COLO829 (cell line): ENCODE results near the gene DAAM1.

Experiments used
- DNase-seq: peaks from one replicate; pipeline ENCODE4 v3.0.0; 2012; ENCODE audit warnings: low spot score

DAAM1 gene

DNA sequence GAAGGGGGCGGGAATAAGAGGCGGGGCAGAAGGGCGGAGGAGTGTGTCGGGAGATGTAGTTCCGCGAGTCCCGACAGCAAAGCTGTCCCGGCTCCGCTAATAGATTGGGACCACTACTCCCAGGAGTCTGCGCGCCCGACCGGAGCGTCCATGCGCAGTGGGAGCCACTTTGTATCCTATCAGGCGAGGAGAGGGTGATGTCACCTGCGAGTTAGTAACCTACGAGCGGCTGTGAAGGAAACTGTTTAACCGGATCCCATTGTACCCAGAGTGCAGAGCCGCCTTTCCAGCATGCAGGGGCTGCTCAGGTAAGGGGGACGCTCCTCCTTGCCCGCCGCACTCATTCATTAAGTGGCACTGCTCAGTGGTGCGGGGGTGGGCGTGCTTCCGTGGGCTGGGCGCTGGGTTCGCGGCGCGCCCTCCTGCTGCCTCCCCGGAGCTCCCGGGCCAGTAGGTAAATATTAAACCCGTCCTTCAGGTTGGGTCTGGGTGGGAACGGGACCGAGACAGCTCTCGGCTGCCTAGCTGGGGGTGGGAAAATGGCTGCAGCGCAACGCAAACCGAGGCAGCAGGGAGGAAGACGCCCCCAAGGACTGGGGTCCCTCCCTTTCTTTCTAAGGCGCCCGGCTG is at the start of gene DAAM1:
DAAM1 (plus strand) TSS at position 207 of the 630 bp plus-strand sequence. CDS start 74,811 bp downstream, outside the sequence.
- peak; percentile 98 for DNase-seq

DNA sequence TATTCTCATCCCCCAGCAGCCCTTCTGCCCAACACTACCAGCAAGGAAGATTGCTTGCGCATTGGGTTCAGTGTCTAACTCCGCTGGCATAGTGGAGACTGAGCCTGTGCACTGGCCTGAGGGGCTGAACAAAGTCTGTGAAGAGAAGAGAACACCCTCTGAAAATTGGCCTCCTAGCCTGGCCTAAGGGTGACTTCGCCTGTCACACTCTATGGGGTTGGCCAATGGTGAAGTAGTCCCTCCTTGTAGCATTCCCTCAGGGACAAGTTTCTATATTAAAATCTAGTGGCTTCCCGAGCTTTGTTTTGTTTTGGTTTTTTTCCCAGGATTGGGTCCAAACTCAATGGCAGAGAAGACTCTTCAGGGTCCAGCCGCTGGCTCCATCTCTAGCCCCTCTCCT is 49.1 kb upstream of the DAAM1 start:
- DNase-seq, result no peak

DNA sequence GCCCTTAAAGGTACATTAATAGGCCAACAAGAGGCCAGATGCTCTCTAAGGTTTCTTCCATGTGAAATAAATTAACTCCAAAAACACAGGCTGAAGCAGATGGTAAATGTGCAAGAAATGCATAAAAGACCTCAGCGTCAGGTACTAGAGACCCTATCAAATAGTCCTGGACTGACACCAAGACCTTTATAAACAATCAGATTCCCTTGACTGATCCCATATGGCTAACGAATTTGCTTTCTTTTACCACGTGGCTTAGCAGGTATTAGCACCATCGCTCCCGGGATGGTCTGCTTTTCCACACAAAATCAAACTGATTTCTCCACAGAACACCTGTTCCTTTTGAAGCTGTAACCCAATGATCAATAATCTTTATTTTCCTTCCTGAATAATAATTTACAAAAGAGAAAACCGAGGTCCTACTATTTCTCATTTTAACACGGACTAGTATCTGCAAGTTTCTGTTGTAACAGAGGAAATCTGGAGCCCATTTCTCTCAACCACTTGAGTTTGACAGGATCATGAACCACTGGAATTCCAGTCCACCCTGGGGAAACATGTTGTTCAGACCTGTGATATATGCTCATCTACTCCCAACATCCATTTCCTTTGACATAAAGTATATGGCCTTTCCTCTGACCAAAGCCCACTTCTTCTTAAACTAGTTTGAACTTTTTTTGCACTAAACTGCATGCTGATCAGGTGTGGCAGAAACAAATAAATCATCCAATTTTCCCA is 48.2 kb upstream of the DAAM1 start:
- no peak for DNase-seq

DNA sequence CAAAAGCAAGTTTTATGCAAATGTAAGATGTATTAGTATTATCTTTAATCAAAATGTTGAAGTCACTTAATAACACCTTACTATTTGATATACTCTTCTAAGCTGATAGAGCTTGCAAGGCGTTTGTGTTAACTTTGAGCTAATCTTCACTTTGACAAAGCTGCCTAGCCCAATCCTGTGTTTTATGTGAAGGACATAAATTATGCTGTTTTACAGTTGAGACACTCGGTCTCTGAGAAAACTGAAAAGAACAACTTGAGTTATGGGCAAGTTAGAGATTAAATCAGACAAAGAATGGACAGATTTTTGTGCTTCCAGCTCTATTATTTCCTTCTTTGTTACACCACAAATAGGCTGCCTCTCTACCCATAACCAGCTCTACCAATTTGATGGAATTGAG is 42.0 kb upstream of the DAAM1 start:
- no peak for DNase-seq

DNA sequence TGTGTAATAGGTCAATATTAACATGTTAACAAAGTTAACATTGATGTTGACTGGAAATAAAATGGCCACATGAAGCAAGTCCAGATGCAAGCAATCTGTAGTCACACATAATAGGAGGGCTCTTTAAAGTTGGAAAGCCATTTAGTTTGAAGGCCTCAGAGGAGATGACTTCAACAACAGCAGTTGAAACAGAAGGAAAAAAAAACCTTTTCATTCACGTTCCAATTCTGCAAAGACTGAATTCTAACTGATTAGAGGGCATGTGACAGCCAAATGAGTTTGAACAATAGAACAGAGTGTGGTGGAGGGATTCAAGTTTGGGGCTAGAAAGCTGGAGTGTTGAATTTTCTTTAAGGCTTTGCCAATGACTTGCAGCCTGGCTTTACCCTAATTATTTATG is 41.5 kb upstream of the DAAM1 start:
- no peak for DNase-seq

DNA sequence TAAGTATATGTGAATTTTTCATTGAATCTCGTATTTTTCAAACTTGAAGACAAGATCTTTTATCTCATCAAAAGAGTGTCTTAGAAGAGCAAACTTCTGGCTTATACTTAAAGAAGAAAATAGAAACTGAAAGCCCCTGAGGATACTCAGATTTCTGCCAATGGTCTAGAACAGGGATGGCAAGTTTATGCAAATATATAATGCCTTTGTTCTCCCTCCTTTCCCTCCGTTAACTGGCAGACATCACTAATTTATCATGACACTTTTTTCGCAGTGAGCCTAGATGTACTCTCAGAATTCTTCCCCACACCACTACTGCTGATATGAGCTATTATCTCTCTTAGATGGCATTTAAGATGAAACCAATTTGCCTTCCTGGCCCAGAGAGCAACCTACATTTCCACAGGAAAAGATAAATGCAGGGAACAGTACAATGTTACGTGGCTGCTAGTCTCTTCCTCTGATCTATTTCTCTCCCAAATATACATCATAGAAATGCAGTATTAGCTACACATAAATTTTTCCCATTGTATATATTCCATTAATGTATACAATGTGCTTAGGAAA is 40.0 kb upstream of the DAAM1 start:
- DNase-seq, result no peak

DNA sequence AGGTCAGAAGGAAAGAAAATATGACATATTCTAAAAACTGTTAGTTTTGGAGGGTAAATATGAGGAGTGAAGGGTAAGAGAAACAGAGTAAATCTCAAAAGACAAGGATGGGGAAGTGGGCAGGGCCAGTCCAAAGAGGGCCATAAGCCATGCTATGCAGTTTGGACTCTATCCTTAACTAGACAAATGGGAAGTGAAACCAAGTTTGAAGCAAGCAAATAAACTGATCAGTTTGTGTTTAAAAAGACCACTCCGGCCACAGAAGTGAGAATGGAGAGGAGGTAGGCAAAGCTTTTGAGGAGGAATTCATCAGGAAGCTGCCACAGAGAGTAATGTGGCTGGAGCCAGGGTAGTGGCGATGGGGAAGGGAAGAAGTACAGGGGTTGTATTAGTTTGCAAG is 37.5 kb upstream of the DAAM1 start:
- no peak for DNase-seq

DNA sequence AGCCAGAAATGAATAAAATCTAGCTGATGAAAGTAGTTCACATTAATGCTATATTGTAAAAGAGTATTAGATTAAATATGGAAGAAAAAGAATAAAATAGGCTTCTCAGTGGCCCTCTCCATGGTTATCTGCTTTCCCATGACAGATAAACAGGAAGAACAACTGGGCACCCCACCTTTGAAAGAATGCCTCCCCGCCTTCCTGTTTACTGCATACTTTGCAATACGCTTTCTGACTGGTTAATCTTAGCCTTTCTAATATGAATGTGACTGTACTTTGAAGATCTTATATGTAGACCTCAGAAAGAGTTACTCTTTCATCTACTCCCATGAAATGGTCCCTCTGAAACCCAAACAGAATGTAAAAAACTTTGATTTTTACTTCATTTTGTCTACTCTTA is 34.1 kb upstream of the DAAM1 start:
- no peak for DNase-seq

DNA sequence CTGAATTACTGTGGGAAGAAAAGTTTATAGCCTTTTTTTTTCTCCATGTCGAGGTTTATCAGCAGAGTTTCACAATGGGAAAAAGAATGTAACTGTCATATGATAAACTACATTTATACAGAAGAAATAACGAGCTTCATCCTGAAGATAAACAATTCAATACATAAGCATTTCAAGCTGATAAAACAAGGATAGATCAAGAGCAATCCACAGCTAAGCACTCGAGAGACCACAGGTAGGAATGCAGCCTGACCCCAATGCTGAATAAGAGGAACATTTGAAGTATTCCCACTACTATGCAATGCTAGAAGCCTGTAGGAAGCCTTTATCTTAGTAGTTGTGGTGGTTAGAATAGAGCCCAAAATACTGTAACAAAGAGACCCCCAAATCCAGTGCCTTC is 32.6 kb upstream of the DAAM1 start:
- DNase-seq, result no peak

DNA sequence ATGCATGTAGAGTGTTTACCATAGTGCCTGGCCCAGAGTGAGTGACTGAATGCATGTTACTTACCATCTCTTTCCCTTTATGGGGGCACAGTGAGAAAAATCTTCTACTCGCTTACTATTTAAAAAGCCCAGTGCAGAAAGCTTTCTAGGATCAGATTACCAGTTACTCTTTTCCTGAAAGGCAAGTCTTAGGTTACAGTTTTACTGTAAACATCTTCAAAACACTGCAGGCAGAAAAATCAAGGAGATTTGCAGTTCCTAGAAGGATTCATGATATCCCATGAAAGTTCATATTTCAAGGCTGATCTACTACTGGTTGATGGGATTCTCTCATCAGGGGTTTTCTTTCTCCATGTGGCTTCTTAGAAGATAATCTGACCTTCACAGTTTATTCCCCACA is 29.3 kb upstream of the DAAM1 start:
- DNase-seq, result no peak

DNA sequence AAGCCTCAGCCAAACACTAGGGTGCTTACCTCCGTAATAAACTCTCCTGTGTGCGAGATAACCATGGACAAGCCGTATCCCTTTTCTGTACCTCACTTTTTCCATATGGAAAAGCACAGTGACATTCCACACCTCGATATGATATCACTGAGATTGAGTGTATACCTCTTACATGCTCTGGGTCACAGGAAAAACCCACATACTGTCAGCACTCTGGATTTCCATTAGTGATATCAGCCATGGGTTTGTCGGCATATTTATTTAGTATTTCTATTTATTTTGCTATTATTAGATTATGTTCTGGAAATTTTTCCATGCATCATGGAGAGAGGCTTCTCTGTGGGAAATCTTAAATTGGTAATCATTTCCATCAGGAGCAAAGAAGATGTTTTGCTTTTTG is 28.0 kb upstream of the DAAM1 start:
- no peak for DNase-seq

DNA sequence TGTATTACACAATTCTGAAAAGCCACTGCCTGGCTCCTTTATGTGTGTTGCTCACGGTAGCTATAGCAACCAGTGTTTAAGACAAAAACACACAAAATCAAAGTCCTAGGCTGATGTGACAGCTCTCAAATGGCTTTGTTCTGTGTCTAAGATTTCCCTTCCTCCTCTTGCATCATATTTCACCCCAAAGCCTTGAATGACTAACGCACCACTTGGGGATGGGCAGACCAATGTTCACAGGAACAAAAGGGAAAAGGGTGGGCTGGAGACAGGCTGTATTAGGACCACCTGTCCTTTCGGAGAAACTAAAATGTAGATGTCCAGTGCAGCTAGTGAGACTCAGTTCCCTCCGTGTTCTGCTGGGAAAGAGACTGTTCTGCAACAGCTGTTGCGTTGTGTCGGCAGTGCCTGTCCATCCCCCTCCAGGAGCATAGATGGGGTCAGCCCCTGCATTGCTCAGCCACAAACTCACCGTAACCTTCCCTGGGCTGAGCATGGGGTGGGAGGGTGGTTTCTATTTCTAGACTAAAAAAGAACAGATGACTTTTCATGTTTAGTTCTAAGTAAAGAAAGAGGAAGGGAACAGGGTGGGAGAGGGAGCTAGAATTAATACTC is 26.8 kb upstream of the DAAM1 start:
- peak; percentile 28 for DNase-seq

DNA sequence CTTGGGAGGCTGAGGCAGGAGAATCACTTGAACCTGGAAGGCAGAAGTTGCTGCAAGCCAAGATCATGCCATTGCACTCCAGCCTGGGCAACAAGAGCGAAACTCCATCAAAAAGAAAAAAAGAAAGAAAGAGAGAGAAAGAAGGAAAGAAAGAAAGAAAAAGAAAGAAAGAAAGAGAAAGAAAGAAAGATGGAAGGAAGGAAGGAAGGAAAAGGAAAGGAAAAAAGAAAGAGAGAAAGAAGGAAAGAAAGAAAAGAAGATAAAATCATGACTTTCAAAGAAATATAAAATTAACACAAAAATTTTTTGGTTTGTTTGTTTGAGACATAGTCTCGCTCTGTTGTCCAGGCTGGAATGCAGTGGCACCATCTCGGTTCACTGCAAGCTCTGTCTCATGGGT is 22.2 kb upstream of the DAAM1 start:
- no peak for DNase-seq

DNA sequence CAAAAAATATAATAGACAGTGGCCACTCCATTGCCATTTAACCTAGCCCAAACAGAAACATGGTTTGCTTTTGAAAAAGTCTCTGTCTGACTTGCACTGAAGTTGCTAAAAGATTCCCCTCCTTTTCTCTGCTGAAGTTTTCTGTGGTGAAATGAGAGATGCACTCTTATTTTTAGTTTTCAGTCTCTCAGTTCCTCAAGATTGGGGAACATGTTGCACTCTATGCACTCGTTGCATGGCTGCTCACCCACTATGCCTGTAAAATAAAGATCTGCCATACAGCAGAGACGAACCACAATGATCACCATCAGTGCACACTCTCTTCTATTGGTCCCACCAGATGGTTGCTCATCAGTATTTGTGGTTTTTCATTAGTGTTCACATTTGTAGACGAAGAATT is 13.1 kb upstream of the DAAM1 start:
- DNase-seq, result no peak

DNA sequence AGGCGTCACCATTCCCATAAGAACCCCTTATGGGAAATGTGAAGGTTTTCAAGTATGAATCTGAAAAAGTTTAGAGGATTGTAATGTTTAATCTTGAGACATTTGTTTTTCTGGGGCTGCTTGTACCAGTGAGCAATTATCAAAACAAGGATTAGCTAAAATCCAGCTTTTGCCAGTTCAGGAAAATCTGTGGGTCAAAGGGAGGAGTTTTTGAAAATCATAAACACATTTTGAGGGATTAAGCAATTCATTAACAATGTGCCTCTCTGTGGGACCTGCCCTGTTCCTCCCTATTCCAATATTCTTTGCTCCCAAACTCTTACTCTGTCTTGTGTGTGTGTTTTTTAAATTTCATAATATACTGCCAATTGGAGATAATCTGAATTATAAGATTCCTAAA is 11.7 kb upstream of the DAAM1 start:
- no peak for DNase-seq

DNA sequence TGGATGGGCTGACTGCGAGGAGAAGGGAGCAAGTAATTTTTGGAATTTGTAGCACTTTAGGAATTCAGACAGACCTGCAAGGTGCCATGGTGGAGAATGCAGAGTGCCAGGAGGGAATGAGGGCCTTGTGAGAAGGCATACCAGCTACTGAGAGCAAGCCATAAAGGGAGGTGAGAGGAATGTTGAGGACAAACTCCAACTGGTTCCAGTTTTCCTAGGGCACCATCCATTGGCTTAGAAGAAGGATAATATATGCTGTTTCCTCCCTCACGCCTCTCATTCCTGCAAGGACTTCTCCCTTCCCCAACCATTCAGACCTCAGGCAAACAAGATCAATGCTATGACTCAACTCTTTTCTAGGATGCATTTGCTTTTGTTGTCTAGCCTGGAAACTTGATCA is 11.2 kb upstream of the DAAM1 start:
- DNase-seq, result no peak

DNA sequence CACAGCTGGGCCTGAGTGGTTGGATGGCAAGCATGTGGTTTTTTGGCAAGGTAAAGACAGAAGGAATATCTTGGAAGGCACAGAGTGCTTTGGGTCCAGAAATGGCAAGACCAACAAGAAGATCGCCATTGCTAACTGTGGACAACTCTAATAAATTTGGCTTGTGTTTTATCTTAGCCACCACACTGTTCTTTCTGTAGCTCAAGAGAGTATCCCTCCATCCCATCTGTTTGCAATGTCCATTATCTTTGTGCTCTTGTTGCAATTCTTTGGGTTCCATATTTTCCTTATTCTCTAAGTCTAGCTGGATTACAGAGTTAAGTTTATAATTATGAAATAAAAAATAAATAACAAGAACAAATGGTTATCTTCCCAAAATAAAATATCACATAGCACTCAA is 6.7 kb upstream of the DAAM1 start:
- no peak for DNase-seq

DNA sequence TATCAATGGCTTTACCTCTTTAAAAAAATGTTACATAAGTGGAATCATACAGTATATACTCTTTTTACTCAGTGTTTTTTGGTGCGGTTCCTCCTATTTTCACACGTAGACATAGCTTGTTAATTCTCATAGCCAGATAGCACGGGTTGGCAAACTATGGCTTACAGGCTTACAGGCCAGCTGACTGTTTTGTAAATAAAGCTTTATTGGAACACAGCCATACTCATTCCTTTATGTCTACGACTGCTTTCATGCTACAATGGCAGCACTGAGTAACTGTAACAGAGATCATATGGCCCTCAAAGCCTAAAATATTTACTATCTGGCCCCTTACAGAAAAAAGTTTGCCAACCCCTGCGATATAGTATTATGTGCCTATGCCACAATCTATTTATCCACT is 5.8 kb upstream of the DAAM1 start:
- DNase-seq, result no peak

DNA sequence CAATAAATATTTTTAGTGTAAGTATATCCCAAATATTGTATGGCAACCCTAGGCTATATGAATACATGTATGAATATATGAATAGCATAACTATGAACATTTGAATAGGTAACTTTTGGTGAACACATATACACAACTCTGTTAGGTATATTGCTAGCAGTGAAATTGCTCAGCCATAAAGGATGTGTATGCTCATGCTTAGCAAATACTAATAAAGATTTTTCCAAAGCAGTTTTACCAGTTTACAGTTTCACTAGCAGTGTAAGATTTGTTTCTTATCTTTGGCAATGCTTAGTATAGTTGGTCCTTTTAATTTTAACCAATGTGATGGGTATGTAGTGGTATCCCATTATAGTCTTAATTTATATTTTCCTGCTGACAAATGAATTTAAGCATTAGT is 5.3 kb upstream of the DAAM1 start:
- DNase-seq, result no peak

DNA sequence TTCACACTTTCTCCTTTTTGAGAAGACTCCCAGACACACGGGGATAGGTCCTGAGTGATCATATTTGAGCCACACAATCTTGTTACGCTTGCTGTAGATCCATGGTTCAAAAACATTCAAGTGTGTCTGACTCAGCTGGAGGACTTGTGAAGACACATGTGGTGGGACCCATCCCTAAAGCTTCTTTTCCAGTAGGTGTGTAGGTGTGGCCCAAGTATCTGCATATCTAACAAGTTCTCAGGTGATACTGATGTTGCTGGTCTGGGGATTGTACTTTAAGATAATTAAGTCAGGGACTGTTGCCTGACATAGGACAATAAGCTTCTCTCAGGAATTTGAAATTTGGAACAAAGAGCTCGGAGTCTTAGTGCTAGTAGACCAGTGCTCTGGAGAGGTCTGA is 4.1 kb upstream of the DAAM1 start:
- no peak for DNase-seq

DNA sequence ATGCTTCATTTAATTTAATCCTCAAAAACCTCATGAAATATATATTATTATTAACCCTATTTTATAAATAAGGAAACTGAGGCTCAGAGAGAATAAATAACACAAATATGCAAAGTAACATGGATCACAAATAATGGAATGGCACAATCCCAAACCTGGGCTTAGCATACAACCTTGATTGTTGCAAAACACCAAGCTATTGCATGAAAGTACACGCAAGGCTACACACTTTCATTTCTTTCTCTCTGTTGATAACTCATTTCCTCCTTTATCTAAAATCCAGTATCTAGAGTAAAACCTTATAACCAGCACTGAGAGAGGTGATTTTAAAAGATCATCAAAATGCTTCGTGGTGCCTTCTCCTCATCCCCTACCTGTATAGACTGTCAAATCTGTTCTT is 2.8 kb upstream of the DAAM1 start:
- DNase-seq, result no peak

DNA sequence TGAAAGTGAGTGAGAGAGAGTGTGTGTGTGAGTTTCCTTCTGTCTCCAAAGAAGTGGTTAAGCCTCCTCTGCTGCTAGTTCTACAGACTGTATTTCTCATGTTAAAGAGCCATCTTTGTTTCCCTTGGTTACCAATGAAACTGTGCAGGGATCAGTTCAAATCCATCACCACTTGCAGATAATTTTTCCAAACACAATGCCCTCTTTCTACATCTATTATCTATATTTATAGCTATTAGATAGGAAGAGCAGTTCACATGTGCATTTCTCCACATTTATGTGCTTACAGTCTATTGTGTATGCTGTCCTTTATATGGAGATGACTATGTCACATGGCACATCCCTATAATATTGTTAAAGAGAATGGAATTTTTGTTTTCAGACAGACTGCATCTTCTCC is 2.2 kb upstream of the DAAM1 start:
- no peak for DNase-seq

DNA sequence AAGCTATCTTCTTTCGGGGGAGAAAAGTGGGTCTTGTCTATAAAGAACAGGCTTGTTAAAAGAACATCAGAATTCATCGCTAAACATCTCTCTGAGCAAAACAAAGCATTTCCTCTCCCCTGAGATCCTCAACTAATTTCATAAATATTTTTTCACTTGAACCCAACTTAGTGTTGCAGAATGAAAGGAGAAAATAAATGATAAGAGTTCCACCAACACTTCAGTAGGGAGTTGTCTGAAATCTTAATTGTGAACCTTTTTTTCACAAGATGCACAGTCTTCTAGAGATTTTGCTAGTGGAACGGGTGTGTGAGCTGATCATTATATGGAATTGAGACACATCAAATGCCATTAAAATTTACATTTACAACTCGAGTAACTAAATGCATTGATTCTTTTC is 1.3 kb upstream of the DAAM1 start:
- no peak for DNase-seq
